Neutrophil (primary cell): ENCODE data around the gene BZW2.

Experiments
- H3K27ac ChIP-seq: fragments of 200-600 bp; sonication (generic); 2 replicates; pipeline ENCODE4 v1.5.1; 2016; ENCODE audit warnings: mild to moderate bottlenecking, moderate library complexity
- H3K27me3 ChIP-seq: fragments of 200-600 bp; sonication (generic); 2 replicates; pipeline ENCODE4 v1.6.0; 2016; ENCODE audit warnings: mild to moderate bottlenecking
- H3K36me3 ChIP-seq: fragments of 200-600 bp; sonication (generic); 2 replicates; pipeline ENCODE4 v1.5.1; 2017
- H3K4me1 ChIP-seq, 2 experiments: fragments of 200-600 bp in 1 of 2; sonication (generic) in 1 of 2; 1 replicate in 1 of 2; 2 replicates in 1 of 2; pipeline versions ENCODE4 v1.5.1 to v1.6.1; 2013 to 2016; ENCODE audit warnings: low read depth in 1 of 2, low read length in 1 of 2, mild to moderate bottlenecking in 1 of 2, moderate library complexity in 1 of 2; ENCODE audit not compliant: control insufficient read depth in 1 of 2, insufficient read depth in 1 of 2
- H3K4me3 ChIP-seq, 2 experiments: fragments of 200-600 bp in 1 of 2; sonication (generic) in 1 of 2; 1 replicate in 1 of 2; 2 replicates in 1 of 2; pipeline ENCODE4 v1.5.1; 2013 to 2016; ENCODE audit warnings: low read depth in 1 of 2, low read length in 1 of 2, mild to moderate bottlenecking in 1 of 2, moderate library complexity in 1 of 2
- H3K9me3 ChIP-seq: fragments of 200-600 bp; sonication (generic); 2 replicates; pipeline ENCODE4 v1.5.1; 2016
- TF ChIP-seq, protein P1 (sequence below): fragments of 200-600 bp; sonication (generic); IDR thresholded peaks from 2 replicates; pipeline ENCODE4 v1.5.1; 2016; ENCODE audit warnings: antibody characterized with exemption

The BZW2 gene

GRCh38 chr7:16645593-16646471 is at the start of gene BZW2, which contains the start of gene ANKMY2:
TSS of gene BZW2 (plus strand) at chr7:16646181. CDS start at chr7:16665444, 19,263 bp downstream.
TSS of gene ANKMY2 (minus strand) at chr7:16645754. CDS start at chr7:16645573, 181 bp downstream.
- Histone ChIP-seq H3K36me3 (no peaks in the 10 kb centered on the region), H3K27me3 (peaks cover 10% of the 10 kb centered on the region), H3K4me1 (peaks cover 20 to 23% of the 10 kb centered on the region in 2 experiments), H3K27ac (peak within 1 kb of the TSS; percentile 91), H3K9me3 (no peaks in the 10 kb centered on the region), H3K4me3 (peak within 1 kb of the TSS; percentile 86 to 98)
- TF ChIP-seq, protein P1, sequence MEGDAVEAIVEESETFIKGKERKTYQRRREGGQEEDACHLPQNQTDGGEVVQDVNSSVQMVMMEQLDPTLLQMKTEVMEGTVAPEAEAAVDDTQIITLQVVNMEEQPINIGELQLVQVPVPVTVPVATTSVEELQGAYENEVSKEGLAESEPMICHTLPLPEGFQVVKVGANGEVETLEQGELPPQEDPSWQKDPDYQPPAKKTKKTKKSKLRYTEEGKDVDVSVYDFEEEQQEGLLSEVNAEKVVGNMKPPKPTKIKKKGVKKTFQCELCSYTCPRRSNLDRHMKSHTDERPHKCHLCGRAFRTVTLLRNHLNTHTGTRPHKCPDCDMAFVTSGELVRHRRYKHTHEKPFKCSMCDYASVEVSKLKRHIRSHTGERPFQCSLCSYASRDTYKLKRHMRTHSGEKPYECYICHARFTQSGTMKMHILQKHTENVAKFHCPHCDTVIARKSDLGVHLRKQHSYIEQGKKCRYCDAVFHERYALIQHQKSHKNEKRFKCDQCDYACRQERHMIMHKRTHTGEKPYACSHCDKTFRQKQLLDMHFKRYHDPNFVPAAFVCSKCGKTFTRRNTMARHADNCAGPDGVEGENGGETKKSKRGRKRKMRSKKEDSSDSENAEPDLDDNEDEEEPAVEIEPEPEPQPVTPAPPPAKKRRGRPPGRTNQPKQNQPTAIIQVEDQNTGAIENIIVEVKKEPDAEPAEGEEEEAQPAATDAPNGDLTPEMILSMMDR, result peak; percentile 20

- TF ChIP-seq, protein P1, result no peak
Observed at GRCh38 chr7:16598015-16598414, 48.0 kb upstream of the BZW2 start.

DNA sequence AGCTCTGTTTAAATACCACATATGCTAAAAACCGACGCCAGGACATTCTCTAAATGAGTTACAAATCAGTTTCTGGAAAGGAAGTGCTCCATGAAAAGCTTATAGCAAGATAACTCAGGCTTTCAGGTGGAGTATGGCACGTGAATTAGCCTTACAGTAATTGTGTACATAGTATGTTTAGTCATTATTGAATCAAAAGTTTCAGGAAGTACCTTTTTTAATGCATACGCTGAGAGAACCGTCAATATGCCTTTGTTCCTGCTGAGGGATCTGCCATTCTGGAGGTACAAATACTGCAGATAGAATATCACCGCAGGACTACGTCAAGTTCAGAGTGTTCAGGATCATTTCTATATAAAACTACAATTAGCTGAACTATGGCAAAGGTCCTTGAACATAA is 46.1 kb upstream of the BZW2 start:
- Histone ChIP-seq H3K9me3 (no peaks in the 10 kb centered on the region), H3K27ac (no peak overlapping the region), H3K4me3 (no peak overlapping the region), H3K36me3 (peaks cover 64% of the 10 kb centered on the region), H3K4me1 (no peaks in the 10 kb centered on the region), H3K27me3 (no peaks in the 10 kb centered on the region)
- TF ChIP-seq, protein P1, result no peak

More at GRCh38 chr7:16598015-16598414, 48.0 kb upstream of the BZW2 start:
- H3K27ac ChIP-seq, result no peak overlapping the region
- peaks cover 48% of the 10 kb centered on the region for H3K36me3 ChIP-seq
- no peaks in the 10 kb centered on the region for H3K9me3 ChIP-seq
- no peaks in the 10 kb centered on the region for H3K27me3 ChIP-seq
- H3K4me1 ChIP-seq, result no peaks in the 10 kb centered on the region
- no peak overlapping the region for H3K4me3 ChIP-seq

GRCh38 chr7:16603633-16604032 is 42.3 kb upstream of the BZW2 start:
- no peak overlapping the region for H3K27ac ChIP-seq
- TF ChIP-seq, protein P1, result no peak
- H3K27me3 ChIP-seq, result no peaks in the 10 kb centered on the region
- no peaks in the 10 kb centered on the region for H3K9me3 ChIP-seq
- no peaks in the 10 kb centered on the region for H3K4me1 ChIP-seq
- H3K36me3 ChIP-seq, result peaks cover 71% of the 10 kb centered on the region
- no peak overlapping the region for H3K4me3 ChIP-seq

DNA sequence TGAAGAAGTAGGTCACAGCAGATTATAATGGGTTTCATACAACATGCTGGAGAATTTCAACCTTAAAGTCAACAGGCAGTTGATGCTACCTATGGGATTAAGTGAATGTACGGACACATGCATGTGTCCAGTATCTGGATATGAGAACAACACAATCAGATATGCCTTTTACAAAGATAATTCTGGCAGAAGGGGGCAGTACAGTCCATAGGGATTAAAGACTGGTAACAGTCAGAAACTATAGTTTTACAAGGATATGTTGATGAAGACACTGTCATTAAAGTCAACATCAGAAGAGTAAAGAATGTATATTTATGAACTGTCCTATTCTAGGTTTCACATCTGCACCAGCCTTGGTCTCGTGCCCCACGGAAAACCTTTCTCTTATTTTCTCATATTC is 41.9 kb upstream of the BZW2 start:
- no peak overlapping the region for H3K27ac ChIP-seq
- H3K9me3 ChIP-seq, result no peaks in the 10 kb centered on the region
- no peak overlapping the region for H3K4me3 ChIP-seq
- H3K36me3 ChIP-seq, result peaks cover 68% of the 10 kb centered on the region
- H3K4me1 ChIP-seq, result peaks cover 2 to 3% of the 10 kb centered on the region in 2 experiments
- H3K27me3 ChIP-seq, result no peaks in the 10 kb centered on the region
- TF ChIP-seq, protein P1, result no peak
